Ovary (tissue), 9 donors: ENCODE measurements around the gene DDX49. TPM values are rescaled to one million over a fixed set of nuclear protein-coding genes. Genes with fewer than 3 reads are reported as not detected.

ENCODE experiments used
- DNase-seq, 5 donors: peaks; one replicate each; pipeline ENCODE4 v3.0.0-alpha.2; 2019 to 2020
- H3K27ac ChIP-seq, 2 donors: fragments of 200-600 bp; one replicate each; pipeline versions ENCODE4 v1.5.1 to v1.8.0; 2019 to 2022
- H3K27me3 ChIP-seq: fragments of 200-600 bp; one replicate; pipeline ENCODE4 v1.8.0; 2022
- H3K36me3 ChIP-seq: fragments of 200-600 bp; sonication (generic); one replicate; pipeline ENCODE4 v1.5.1; 2019
- H3K4me1 ChIP-seq: one replicate; pipeline ENCODE4 v1.8.1; 2013; ENCODE audit warnings: mild to moderate bottlenecking, moderate library complexity; ENCODE audit not compliant: insufficient read depth
- H3K4me3 ChIP-seq: fragments of 200-600 bp; sonication (generic); one replicate; pipeline ENCODE4 v1.5.1; 2017
- H3K9me3 ChIP-seq, 2 donors: fragments of 200-600 bp in 1 of 2; sonication (generic) in 1 of 2; one replicate each; pipeline versions ENCODE4 v1.5.1 to v1.8.1; 2013 to 2019; ENCODE audit warnings: mild to moderate bottlenecking in 1 of 2, moderate library complexity in 1 of 2
- EP300 ChIP-seq: sonication (generic); formaldehyde crosslinking; IDR thresholded peaks from one replicate; pipeline ENCODE4 v1.6.1; 2017; ENCODE audit warnings: antibody characterized with exemption
- POLR2A ChIP-seq: fragments of 450-650 bp; IDR thresholded peaks from one replicate; pipeline ENCODE4 v1.6.1; 2017; ENCODE audit warnings: antibody characterized with exemption, mild to moderate bottlenecking, moderate library complexity
- WGBS, 3 donors: extraction: QIAGEN DNeasy Blood & Tissue Kit in 1 of 3; methylation state at CpG; one replicate each; pipeline versions ENCODE4 v1.1.5 to v1.1.7; 2013 to 2017; 5-methylcytosine and 5-hydroxymethylcytosine counted together
- intact Hi-C, 4 donors: fragments of 100-400 bp; cut with DNase I; formaldehyde crosslinking; loops; one replicate each; pipeline versions ENCODE4 v1.11.0 to v1.15.1; 2022 to 2023
- polyA plus RNA-seq, 2 donors: library from polyadenylated mRNA; stranded (reverse); fragments of 200-250 nt in 1 of 2; fragments of 350-450 nt in 1 of 2; fragmentation: Illumina TruSeq in 1 of 2; extraction: RNeasy Lipid Tissue Mini Kit (QIAGEN cat#74804) in 1 of 2; gene quantifications; one replicate each; pipeline ENCODE4 v1.2.3, GENCODE V29; 2013 to 2014
- total RNA-seq, 7 donors: library from RNA; depleted of rRNA in 2 of 7; stranded (reverse); fragments of >200 nt in 2 of 7; fragmentation: NEBNext Ultra II Directional in 3 of 7; extraction: Animal tissue kit (Norgen Biotek cat#: 25700) in 3 of 7; gene quantifications; one replicate each; pipeline versions ENCODE4 v1.1.0 to v1.2.4, GENCODE V29; 2016 to 2023
- TF ChIP-seq, protein P1 (sequence below), 3 donors: fragments of 450-650 bp in 2 of 3; fragments of 200-600 bp in 1 of 3; IDR thresholded peaks; one replicate each; pipeline versions ENCODE4 v1.5.1 to v1.8.0; 2016 to 2022; ENCODE audit warnings: antibody characterized with exemption in 3 of 3, mild to moderate bottlenecking in 1 of 3
- donor health status: DM: no; HTN: no; CAD: no; lungs with moderate emphysema.
- donor health status: DM: no; HTN: no; CAD: no.
- donor health status: Bipolar disorder and iron deficiency.
- donor health status: DM: yes; HTN: yes; CAD: no.
- donor health status: DM: no; HTN: no; CAD: no.
- donor health status: DM: yes; HTN: yes; CAD: no.

The DDX49 gene
- total and polyA plus RNA-seq, 9 donors, result 19.4 to 37.9 (median 32.8) TPM

DNA sequence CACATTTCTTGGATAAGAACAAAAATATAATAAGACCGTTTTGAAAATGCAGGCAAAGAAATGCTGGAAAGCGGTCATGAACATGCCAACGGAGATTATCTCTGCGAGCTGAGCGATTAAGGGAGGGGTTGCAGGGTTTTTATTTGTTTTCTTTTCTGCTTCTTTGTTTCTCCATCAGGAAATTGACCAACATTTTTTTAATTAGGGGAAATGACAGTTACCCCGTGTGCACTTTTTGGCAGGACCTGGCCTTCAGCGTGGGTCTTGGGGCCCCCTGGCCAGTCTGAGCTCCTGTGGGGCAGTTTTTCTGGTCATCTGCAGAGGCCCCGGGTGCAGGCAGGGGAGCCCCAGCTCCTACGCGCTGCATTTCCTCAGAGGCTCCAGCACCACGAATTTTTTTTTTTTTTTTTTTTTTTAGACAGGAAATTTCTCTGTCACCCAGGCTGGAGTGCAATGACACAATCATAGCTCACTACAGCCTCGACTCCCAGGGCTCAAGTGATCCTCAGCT lies 52.8 kb downstream of the DDX49 start:
- TF ChIP-seq, protein P1, sequence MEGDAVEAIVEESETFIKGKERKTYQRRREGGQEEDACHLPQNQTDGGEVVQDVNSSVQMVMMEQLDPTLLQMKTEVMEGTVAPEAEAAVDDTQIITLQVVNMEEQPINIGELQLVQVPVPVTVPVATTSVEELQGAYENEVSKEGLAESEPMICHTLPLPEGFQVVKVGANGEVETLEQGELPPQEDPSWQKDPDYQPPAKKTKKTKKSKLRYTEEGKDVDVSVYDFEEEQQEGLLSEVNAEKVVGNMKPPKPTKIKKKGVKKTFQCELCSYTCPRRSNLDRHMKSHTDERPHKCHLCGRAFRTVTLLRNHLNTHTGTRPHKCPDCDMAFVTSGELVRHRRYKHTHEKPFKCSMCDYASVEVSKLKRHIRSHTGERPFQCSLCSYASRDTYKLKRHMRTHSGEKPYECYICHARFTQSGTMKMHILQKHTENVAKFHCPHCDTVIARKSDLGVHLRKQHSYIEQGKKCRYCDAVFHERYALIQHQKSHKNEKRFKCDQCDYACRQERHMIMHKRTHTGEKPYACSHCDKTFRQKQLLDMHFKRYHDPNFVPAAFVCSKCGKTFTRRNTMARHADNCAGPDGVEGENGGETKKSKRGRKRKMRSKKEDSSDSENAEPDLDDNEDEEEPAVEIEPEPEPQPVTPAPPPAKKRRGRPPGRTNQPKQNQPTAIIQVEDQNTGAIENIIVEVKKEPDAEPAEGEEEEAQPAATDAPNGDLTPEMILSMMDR (IDR thresholded peaks at IDR 0.05), result no peak
- no peak for TF ChIP-seq POLR2A
- H3K27ac ChIP-seq, result no peak overlapping the region
- no peak overlapping the region for H3K4me3 ChIP-seq
- intact Hi-C loops, result no loop called here
- H3K27me3 ChIP-seq, result no peaks in the 10 kb centered on the region
- 4 to 12% (median 8%) methylated on average over 12 of the region's 12 CpGs for WGBS, 3 donors
- no peaks in the 10 kb centered on the region for H3K36me3 ChIP-seq
- peaks cover 5% of the 10 kb centered on the region for H3K4me1 ChIP-seq
- H3K9me3 ChIP-seq, result no peaks in the 10 kb centered on the region
- DNase-seq, result no peak

DNA sequence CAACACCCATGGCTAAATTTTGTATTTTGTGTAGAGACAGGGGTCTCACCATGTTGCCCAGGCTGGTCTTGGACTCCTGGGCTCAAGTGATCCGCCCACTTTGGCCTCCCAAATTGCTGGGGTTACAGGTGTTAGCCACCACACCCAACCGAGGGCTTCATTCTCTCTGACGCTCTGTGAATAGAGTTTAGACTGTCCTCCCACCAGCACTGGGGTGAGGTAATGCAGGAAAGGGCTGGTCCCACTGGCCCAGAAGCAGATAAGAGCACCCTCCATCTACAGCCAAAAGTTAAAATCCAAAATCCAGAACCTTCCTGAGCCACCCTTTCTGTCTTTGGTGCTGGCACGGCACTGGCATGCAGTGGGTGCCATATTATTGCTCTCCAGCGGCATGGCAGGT lies 53.3 kb downstream of the DDX49 start:
- 76 to 79% (median 78%) methylated on average over 5 of the region's 5 CpGs for WGBS, 3 donors
- H3K36me3 ChIP-seq, result no peaks in the 10 kb centered on the region

DNA sequence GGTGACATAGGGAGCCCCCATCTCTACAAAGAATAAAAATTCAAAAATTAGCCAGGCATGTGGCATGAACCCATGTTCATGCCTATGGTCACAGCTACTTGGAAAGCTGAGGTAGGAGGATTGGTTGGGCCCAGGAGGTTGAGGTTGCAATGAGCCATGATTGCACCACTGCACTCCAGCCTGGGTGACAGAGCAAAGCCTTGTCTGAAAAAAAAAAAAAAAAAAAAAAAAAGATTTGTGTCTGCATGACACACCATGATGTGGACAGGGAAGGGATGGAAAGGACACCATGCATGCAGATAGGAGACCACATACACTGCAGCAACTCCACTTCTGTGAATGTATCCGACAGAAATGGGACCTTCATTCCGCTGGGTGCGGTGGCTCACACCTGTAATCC lies 55.5 kb downstream of the DDX49 start:
- no peaks in the 10 kb centered on the region for H3K36me3 ChIP-seq
- no peaks in the 10 kb centered on the region for H3K9me3 ChIP-seq
- H3K4me1 ChIP-seq, result peaks cover 5% of the 10 kb centered on the region
- no peak overlapping the region for H3K4me3 ChIP-seq
- intact Hi-C loops, result no loop called here
- H3K27me3 ChIP-seq, result no peaks in the 10 kb centered on the region
- WGBS, 3 donors, result 92 to 94% (median 94%) methylated on average over 3 of the region's 3 CpGs
- TF ChIP-seq EP300, result no peak
- TF ChIP-seq POLR2A, result no peak
- TF ChIP-seq, protein P1 (IDR thresholded peaks at IDR 0.05), result no peak
- no peak overlapping the region for H3K27ac ChIP-seq
- DNase-seq, result no peak

More for the DNA sequence above, 53.3 kb downstream of the DDX49 start:
- TF ChIP-seq, protein P1 (IDR thresholded peaks at IDR 0.05), result no peak
- TF ChIP-seq EP300 (no peak), POLR2A (no peak)
- intact Hi-C loops, result no loop called here
- DNase-seq, result no peak
- no peak overlapping the region for H3K27ac ChIP-seq
- no peaks in the 10 kb centered on the region for H3K27me3 ChIP-seq
- H3K4me3 ChIP-seq, result no peak overlapping the region
- H3K4me1 ChIP-seq, result peaks cover 5% of the 10 kb centered on the region
- no peaks in the 10 kb centered on the region for H3K9me3 ChIP-seq

DNA sequence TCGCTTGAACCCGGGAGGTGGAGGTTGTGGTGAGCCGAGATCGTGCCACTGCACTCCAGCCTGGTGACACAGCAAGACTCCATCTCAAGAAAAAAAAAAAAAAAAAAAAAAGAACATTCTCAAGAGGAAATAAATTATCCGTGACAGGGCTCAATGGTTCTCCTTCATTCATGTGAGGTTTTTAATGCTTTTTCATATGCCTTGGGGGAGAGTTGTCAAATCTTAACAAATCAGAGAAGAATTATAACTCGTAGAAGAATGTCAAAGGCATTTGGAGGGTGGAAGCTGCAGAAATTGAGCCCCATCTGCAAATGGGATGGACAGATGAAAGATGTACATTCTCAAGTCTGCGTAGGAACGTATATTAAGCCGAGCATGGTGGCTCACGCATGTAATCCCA lies 56.4 kb downstream of the DDX49 start:
- DNase-seq, result no peak
- peaks cover 5% of the 10 kb centered on the region for H3K4me1 ChIP-seq

More for the DNA sequence above, 56.4 kb downstream of the DDX49 start:
- intact Hi-C loops, result no loop called here
- WGBS, 3 donors, result 85 to 86% (median 86%) methylated on average over 10 of the region's 10 CpGs
- H3K9me3 ChIP-seq, result no peaks in the 10 kb centered on the region
- TF ChIP-seq POLR2A, result no peak
- TF ChIP-seq, protein P1 (IDR thresholded peaks at IDR 0.05), result no peak
- TF ChIP-seq EP300, result no peak
- H3K36me3 ChIP-seq, result no peaks in the 10 kb centered on the region
- H3K27me3 ChIP-seq, result no peaks in the 10 kb centered on the region
- H3K4me3 ChIP-seq, result no peak overlapping the region
- H3K27ac ChIP-seq, result no peak overlapping the region

Other genes with a start within 250 kb of the DDX49 start
- 10 to 100 TPM in 5 of 7 donors, 1 to 10 TPM in 2; 2.4 to 19.5 (median 14.6) TPM for gene CRTC1, start 236.0 kb upstream of the DDX49 start, total RNA-seq
- 1 to 10 TPM; 2.3 to 8.4 TPM for gene CRTC1, start 236.0 kb upstream of the DDX49 start, polyA plus RNA-seq
- gene COMP, start 128.4 kb upstream of the DDX49 start, total RNA-seq, result under 1 TPM in 4 of 7 donors, not detected in 3; 0.17 to 0.92 (median 0.52) TPM
- under 1 TPM; 0.08 to 0.35 TPM for gene COMP, start 128.4 kb upstream of the DDX49 start, polyA plus RNA-seq
- gene UPF1, start 87.8 kb upstream of the DDX49 start, total RNA-seq, result 10 to 100 TPM; 38.0 to 89.0 (median 62.0) TPM
- gene UPF1, start 87.8 kb upstream of the DDX49 start, polyA plus RNA-seq, result 10 to 100 TPM; 35.4 to 37.1 TPM
- 1 to 10 TPM in 3 of 7 donors, under 1 TPM in 4; 0.36 to 2.6 (median 0.99) TPM for gene CERS1, start 23.6 kb upstream of the DDX49 start, total RNA-seq
- gene CERS1, start 23.6 kb upstream of the DDX49 start, polyA plus RNA-seq, result 1 to 10 TPM; 1.2 to 1.7 TPM
- 100 to 1,000 TPM; 101 to 140 (median 115) TPM for gene COPE, start 328 bp upstream of the DDX49 start, total RNA-seq
- 100 to 1,000 TPM in 1 of 2 donors, 10 to 100 TPM in 1; 11.3 to 126 TPM for gene COPE, start 328 bp upstream of the DDX49 start, polyA plus RNA-seq
- 10 to 100 TPM; 15.1 to 29.2 (median 18.6) TPM for gene HOMER3, start 21.5 kb downstream of the DDX49 start, total RNA-seq
- gene HOMER3, start 21.5 kb downstream of the DDX49 start, polyA plus RNA-seq, result 10 to 100 TPM in 1 of 2 donors, 1 to 10 TPM in 1; 7.8 to 28.4 TPM
- gene SUGP2, start 113.8 kb downstream of the DDX49 start, total RNA-seq, result 10 to 100 TPM; 29.1 to 81.9 (median 57.0) TPM
- 10 to 100 TPM; 27.0 to 37.1 TPM for gene SUGP2, start 113.8 kb downstream of the DDX49 start, polyA plus RNA-seq
- 10 to 100 TPM; 11.2 to 27.5 (median 14.8) TPM for gene ARMC6, start 113.9 kb downstream of the DDX49 start, total RNA-seq
- 10 to 100 TPM in 1 of 2 donors, 1 to 10 TPM in 1; 7.0 to 14.6 TPM for gene ARMC6, start 113.9 kb downstream of the DDX49 start, polyA plus RNA-seq
- 10 to 100 TPM in 6 of 7 donors, 1 to 10 TPM in 1; 9.5 to 34.3 (median 23.2) TPM for gene SLC25A42, start 144.3 kb downstream of the DDX49 start, total RNA-seq
- gene SLC25A42, start 144.3 kb downstream of the DDX49 start, polyA plus RNA-seq, result 10 to 100 TPM in 1 of 2 donors, 1 to 10 TPM in 1; 6.5 to 18.8 TPM
- gene TMEM161A, start 218.8 kb downstream of the DDX49 start, total RNA-seq, result 10 to 100 TPM; 15.9 to 33.9 (median 23.9) TPM
- gene TMEM161A, start 218.8 kb downstream of the DDX49 start, polyA plus RNA-seq, result 10 to 100 TPM in 1 of 2 donors, 1 to 10 TPM in 1; 3.2 to 28.1 TPM